Measurements from ENCODE around the gene SLC41A3. TPM values are rescaled to one million over a fixed set of nuclear protein-coding genes. Genes with fewer than 3 reads are reported as not detected.

The SLC41A3 gene
- total and polyA plus RNA-seq, 2 donors (not counting 1 experiment from before 2014, with no cell fraction given), result 49.4 to 52.8 TPM

DNA sequence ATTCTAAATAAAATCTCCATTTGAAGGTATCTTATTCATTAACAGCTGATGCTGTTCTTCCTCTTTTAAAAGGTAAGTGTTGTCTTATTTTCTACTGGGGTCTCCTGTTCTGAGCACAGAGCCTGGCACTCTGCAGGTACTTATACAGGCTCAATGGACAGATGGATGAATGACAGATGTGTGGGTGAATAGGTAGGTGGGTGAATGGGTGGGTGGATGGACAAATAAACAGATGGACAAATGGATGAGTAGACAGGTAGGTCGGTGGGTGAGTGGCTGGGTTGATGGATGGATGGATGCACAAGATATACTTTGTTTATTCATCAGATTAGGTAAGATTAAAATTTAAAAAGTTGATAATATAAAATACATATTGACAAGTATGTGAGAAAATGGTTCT is 53.5 kb downstream of the SLC41A3 start:
- no peaks in the 10 kb centered on the region for H3K79me2 ChIP-seq (ENCODE audit: control insufficient read depth, insufficient read depth, low read length)
- no peaks in the 10 kb centered on the region for H3K27me3 ChIP-seq (ENCODE audit: control insufficient read depth, insufficient read depth, low read length)
- no peaks in the 10 kb centered on the region for H4K20me1 ChIP-seq (ENCODE audit: control insufficient read depth, extremely low read depth, insufficient read depth, low read length)
- no peaks in the 10 kb centered on the region for H3K4me1 ChIP-seq (ENCODE audit: control insufficient read depth, extremely low read depth, insufficient read depth, low read length)
- H3K4me2 ChIP-seq (ENCODE audit: extremely low read depth, insufficient read depth, low read length), result no peak overlapping the region
- no peak overlapping the region for H3K9ac ChIP-seq (ENCODE audit: insufficient read depth, low read length)
- H3K4me3 ChIP-seq (replicated peaks in 1 of 4; ENCODE audit: control extremely low read depth in 1 of 4, insufficient read depth in 1 of 4, low read depth in 3 of 4, low read length in 4 of 4), result no peak overlapping the region
- TF ChIP-seq, protein P1, sequence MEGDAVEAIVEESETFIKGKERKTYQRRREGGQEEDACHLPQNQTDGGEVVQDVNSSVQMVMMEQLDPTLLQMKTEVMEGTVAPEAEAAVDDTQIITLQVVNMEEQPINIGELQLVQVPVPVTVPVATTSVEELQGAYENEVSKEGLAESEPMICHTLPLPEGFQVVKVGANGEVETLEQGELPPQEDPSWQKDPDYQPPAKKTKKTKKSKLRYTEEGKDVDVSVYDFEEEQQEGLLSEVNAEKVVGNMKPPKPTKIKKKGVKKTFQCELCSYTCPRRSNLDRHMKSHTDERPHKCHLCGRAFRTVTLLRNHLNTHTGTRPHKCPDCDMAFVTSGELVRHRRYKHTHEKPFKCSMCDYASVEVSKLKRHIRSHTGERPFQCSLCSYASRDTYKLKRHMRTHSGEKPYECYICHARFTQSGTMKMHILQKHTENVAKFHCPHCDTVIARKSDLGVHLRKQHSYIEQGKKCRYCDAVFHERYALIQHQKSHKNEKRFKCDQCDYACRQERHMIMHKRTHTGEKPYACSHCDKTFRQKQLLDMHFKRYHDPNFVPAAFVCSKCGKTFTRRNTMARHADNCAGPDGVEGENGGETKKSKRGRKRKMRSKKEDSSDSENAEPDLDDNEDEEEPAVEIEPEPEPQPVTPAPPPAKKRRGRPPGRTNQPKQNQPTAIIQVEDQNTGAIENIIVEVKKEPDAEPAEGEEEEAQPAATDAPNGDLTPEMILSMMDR (conservative IDR thresholded peaks at IDR 0.05 in 1 of 2, IDR thresholded peaks at IDR 0.05 in 1 of 2; ENCODE audit: low read depth in 1 of 2, low read length in 2 of 2), result no peak
- TF ChIP-seq EZH2 (IDR thresholded peaks at IDR 0.05; ENCODE audit: low read length, missing control alignments), result no peak
- no peak overlapping the region for H3K27ac ChIP-seq (ENCODE audit: insufficient read depth, low read length)
- H3K9me3 ChIP-seq (ENCODE audit: control insufficient read depth, insufficient read depth, low read depth, low read length), result no peaks in the 10 kb centered on the region
- no peaks in the 10 kb centered on the region for H3K36me3 ChIP-seq (ENCODE audit: control insufficient read depth, insufficient read depth, low read length)
- no peak overlapping the region for H2AFZ ChIP-seq (ENCODE audit: low read length)
- no peak for DNase-seq (ENCODE audit: low read depth in 2 of 2)

DNA sequence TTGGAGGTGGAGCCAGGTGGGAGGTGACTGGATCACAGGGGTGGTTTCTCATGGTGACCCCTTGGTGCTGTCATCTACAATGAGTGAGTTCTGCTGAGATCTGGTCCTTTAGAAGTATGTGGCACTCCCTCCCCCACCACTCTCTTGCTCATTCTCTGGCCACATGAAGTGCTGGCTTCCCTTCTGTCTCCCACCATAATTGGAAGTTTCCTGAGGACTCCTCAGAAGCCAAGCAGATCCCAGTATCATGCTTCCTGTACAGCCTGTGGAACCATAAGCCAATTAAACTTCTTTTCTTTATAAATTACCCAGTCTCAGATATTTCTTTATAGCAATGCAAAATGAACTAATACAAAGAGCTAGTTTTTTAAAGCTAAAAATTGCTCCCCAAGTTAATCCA is 54.7 kb downstream of the SLC41A3 start:
- no peak for TF ChIP-seq EZH2 (IDR thresholded peaks at IDR 0.05; ENCODE audit: low read length, missing control alignments)
- TF ChIP-seq, protein P1 (conservative IDR thresholded peaks at IDR 0.05 in 1 of 2, IDR thresholded peaks at IDR 0.05 in 1 of 2; ENCODE audit: low read depth in 1 of 2, low read length in 2 of 2), result no peak
- Histone ChIP-seq H2AFZ (ENCODE audit: low read length) (no peak overlapping the region), H3K27me3 (ENCODE audit: control insufficient read depth, insufficient read depth, low read length) (no peaks in the 10 kb centered on the region), H3K36me3 (ENCODE audit: control insufficient read depth, insufficient read depth, low read length) (no peaks in the 10 kb centered on the region), H3K27ac (ENCODE audit: insufficient read depth, low read length) (no peak overlapping the region), H4K20me1 (ENCODE audit: control insufficient read depth, extremely low read depth, insufficient read depth, low read length) (no peaks in the 10 kb centered on the region), H3K9me3 (ENCODE audit: control insufficient read depth, insufficient read depth, low read depth, low read length) (no peaks in the 10 kb centered on the region), H3K79me2 (ENCODE audit: control insufficient read depth, insufficient read depth, low read length) (no peaks in the 10 kb centered on the region), H3K4me3 (replicated peaks in 1 of 4; ENCODE audit: control extremely low read depth in 1 of 4, insufficient read depth in 1 of 4, low read depth in 3 of 4, low read length in 4 of 4) (no peak overlapping the region), H3K4me2 (ENCODE audit: extremely low read depth, insufficient read depth, low read length) (no peak overlapping the region), H3K9ac (ENCODE audit: insufficient read depth, low read length) (no peak overlapping the region), H3K4me1 (ENCODE audit: control insufficient read depth, extremely low read depth, insufficient read depth, low read length) (no peaks in the 10 kb centered on the region)
- no peak for DNase-seq (ENCODE audit: low read depth in 2 of 2)

DNA sequence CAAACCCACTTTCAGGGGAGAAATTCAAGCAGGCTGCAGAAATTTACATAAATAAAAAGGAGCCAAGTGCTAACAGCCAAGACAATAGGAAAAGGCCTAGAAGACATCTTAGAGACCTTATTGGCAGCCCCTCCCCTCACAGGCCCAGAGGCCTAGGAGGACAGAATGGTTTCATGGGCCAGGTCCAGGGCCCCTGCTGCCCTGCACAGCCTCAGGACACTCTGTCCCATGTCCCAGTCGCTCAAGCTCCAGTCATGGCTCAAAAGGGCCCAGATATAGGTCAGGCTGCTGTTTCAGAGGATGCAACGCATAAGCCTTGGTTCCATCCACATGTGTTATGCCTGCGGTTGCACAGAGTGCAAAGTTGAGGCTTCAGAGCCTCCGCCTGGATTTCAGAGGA is 55.8 kb downstream of the SLC41A3 start:
- no peak overlapping the region for H3K4me2 ChIP-seq (ENCODE audit: extremely low read depth, insufficient read depth, low read length)
- H3K36me3 ChIP-seq (ENCODE audit: control insufficient read depth, insufficient read depth, low read length), result no peaks in the 10 kb centered on the region
- no peaks in the 10 kb centered on the region for H3K79me2 ChIP-seq (ENCODE audit: control insufficient read depth, insufficient read depth, low read length)
- no peak overlapping the region for H3K27ac ChIP-seq (ENCODE audit: insufficient read depth, low read length)
- no peaks in the 10 kb centered on the region for H3K4me1 ChIP-seq (ENCODE audit: control insufficient read depth, extremely low read depth, insufficient read depth, low read length)
- no peaks in the 10 kb centered on the region for H4K20me1 ChIP-seq (ENCODE audit: control insufficient read depth, extremely low read depth, insufficient read depth, low read length)
- DNase-seq (ENCODE audit: low read depth in 2 of 2), result no peak
- no peak overlapping the region for H3K9ac ChIP-seq (ENCODE audit: insufficient read depth, low read length)
- no peak overlapping the region for H2AFZ ChIP-seq (ENCODE audit: low read length)
- TF ChIP-seq, protein P1 (conservative IDR thresholded peaks at IDR 0.05 in 1 of 2, IDR thresholded peaks at IDR 0.05 in 1 of 2; ENCODE audit: low read depth in 1 of 2, low read length in 2 of 2), result no peak
- TF ChIP-seq EZH2 (IDR thresholded peaks at IDR 0.05; ENCODE audit: low read length, missing control alignments), result no peak
- no peaks in the 10 kb centered on the region for H3K9me3 ChIP-seq (ENCODE audit: control insufficient read depth, insufficient read depth, low read depth, low read length)
- H3K27me3 ChIP-seq (ENCODE audit: control insufficient read depth, insufficient read depth, low read length), result no peaks in the 10 kb centered on the region
- no peak overlapping the region for H3K4me3 ChIP-seq (replicated peaks in 1 of 4; ENCODE audit: control extremely low read depth in 1 of 4, insufficient read depth in 1 of 4, low read depth in 3 of 4, low read length in 4 of 4)
